Colonic mucosa (tissue), 4 donors: ENCODE measurements around the gene DIO3. TPM values are rescaled to one million over a fixed set of nuclear protein-coding genes. Genes with fewer than 3 reads are reported as not detected.

Experiments used
- DNase-seq: peaks from one replicate; pipeline ENCODE4 v3.0.0-alpha.2; 2020
- H3K27ac ChIP-seq: fragments of 200-600 bp; one replicate; pipeline ENCODE4 v1.8.0; 2021
- H3K27me3 ChIP-seq: fragments of 200-600 bp; one replicate; pipeline ENCODE4 v1.8.0; 2021
- H3K36me3 ChIP-seq: fragments of 200-600 bp; one replicate; pipeline ENCODE4 v1.8.0; 2021
- H3K4me1 ChIP-seq: fragments of 200-600 bp; one replicate; pipeline ENCODE4 v1.8.0; 2021; ENCODE audit warnings: mild to moderate bottlenecking
- H3K4me3 ChIP-seq: fragments of 200-600 bp; one replicate; pipeline ENCODE4 v1.8.0; 2021
- H3K9ac ChIP-seq, 2 donors: one replicate each; pipeline ENCODE4 v1.7.0; 2013; ENCODE audit warnings: control low read depth in 2 of 2, low read depth in 2 of 2, low read length in 2 of 2
- H3K9me3 ChIP-seq: fragments of 200-600 bp; one replicate; pipeline ENCODE4 v1.8.0; 2021
- intact Hi-C: fragments of 100-400 bp; cut with DNase I; formaldehyde crosslinking; loops from one replicate; pipeline ENCODE4 v1.14.1; 2022
- total RNA-seq, 2 donors: library from RNA; stranded (reverse); fragmentation: NEBNext Ultra II Directional in 1 of 2; extraction: Animal tissue kit (Norgen Biotek cat#: 25700) in 1 of 2; gene quantifications; one replicate each; pipeline ENCODE4 v1.2.1, GENCODE V29; 2021
- TF ChIP-seq, protein P1 (sequence below): fragments of 200-600 bp; IDR thresholded peaks from one replicate; pipeline ENCODE4 v1.8.0; 2022; ENCODE audit warnings: antibody characterized with exemption, mild to moderate bottlenecking
- donor health status: healthy.
- donor health status: DM: no; HTN: no; CAD: no.
- donor health status: DM: no; HTN: no; CAD: no.

The DIO3 gene
- total RNA-seq: under 1 TPM; 0.16 to 0.35 TPM

DNA sequence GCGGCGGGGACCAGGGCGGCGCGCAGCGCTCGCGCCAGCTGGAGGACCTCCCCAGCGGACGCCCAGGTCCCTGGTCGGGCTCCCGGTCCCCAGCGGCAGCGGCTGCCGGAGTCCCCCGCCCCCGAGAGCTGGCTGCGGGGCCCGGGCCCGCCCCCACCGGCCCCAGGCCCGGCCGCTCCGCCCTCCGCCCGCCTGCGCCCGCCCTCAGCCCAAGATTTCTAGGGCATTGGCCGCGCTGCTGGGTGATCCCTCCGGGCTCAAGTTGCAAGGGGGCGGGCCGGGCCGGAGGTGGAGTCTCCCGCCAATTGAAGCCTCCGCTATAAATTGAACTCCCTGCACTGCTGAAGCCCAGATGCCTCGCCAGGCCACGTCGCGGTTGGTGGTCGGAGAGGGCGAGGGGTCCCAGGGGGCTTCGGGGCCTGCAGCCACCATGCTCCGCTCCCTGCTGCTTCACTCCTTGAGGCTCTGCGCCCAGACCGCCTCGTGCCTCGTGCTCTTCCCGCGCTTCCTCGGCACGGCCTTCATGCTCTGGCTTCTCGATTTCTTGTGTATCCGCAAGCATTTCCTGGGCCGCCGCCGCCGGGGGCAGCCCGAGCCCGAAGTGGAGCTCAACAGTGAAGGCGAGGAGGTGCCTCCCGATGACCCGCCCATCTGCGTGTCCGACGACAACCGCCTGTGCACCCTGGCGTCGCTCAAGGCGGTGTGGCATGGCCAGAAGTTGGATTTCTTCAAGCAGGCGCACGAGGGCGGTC is at the start of gene DIO3:
DIO3 (plus strand) TSS at position 351 of the 752 bp plus-strand sequence.
- intact Hi-C loops: loop anchor here (10.0 kb wide), 1 partner anchor 377 kb away; no protein-coding TSS in a partner anchor
- Histone ChIP-seq H3K27me3 (peaks cover 62% of the 10 kb centered on the region), H3K4me1 (no peaks in the 10 kb centered on the region), H3K9me3 (no peaks in the 10 kb centered on the region), H3K9ac (no peak within 1 kb of the TSS), H3K36me3 (no peaks in the 10 kb centered on the region), H3K4me3 (no peak within 1 kb of the TSS), H3K27ac (no peak within 1 kb of the TSS)
- DNase-seq: peak; percentile 59
- TF ChIP-seq, protein P1, sequence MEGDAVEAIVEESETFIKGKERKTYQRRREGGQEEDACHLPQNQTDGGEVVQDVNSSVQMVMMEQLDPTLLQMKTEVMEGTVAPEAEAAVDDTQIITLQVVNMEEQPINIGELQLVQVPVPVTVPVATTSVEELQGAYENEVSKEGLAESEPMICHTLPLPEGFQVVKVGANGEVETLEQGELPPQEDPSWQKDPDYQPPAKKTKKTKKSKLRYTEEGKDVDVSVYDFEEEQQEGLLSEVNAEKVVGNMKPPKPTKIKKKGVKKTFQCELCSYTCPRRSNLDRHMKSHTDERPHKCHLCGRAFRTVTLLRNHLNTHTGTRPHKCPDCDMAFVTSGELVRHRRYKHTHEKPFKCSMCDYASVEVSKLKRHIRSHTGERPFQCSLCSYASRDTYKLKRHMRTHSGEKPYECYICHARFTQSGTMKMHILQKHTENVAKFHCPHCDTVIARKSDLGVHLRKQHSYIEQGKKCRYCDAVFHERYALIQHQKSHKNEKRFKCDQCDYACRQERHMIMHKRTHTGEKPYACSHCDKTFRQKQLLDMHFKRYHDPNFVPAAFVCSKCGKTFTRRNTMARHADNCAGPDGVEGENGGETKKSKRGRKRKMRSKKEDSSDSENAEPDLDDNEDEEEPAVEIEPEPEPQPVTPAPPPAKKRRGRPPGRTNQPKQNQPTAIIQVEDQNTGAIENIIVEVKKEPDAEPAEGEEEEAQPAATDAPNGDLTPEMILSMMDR: no peak

DNA sequence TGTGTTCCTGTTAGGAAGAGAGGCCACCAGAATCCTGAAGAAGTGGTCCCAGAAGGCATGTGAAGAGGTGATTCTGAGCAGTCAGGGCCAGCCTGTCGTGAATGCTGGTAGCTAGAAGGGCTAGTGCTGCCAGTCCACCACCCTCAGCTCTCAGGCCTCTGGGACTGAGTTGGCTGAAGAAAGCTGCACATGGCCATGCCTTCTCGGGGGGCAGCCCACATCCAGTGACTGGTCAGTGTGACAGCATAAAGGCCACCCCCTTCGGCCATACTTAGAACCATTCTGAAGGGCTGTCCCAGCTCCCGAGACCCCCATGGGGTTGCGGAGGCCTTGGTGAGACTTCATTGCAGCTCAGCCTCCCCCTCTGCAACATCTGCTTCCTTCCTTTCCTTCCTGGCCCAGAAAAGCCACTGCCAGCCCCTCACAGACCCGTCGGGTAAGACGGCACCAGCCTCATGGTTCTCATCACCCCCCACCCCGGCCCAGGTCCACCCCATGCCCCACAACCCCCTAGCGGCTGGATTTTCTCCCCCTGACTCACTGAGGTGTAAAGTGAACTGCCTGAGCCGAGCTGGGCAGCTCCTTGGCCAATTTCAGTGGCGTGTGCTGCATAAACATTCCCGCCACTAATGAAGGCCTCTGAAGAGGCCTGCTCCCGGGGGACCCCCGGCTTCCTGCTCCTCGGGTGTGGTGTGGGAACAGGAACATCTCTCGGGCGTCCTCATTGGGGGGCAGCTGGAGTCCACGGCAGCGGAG is 49.5 kb upstream of the DIO3 start:
- Histone ChIP-seq H3K4me3 (no peak overlapping the region), H3K4me1 (no peaks in the 10 kb centered on the region), H3K9ac (no peak overlapping the region), H3K27ac (no peak overlapping the region), H3K27me3 (no peaks in the 10 kb centered on the region), H3K9me3 (no peaks in the 10 kb centered on the region), H3K36me3 (no peaks in the 10 kb centered on the region)
- TF ChIP-seq, protein P1: no peak
- no peak for DNase-seq
- intact Hi-C loops: no loop called here

DNA sequence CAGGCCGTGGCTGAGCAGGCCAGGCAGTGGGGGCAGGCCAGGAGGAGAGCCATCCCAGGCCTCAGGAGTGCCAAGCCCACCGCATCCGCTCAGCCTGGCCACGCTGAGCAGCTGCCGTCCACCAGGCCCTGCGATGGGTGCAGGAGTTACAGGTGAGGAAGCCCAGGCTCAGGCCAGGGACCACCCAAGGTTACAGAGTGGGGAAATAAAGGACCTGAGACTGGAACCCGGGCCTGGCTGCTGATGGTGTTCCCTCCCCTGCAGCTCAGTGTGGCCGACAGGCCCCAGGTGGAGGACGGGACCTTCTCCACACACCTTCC is 49.0 kb upstream of the DIO3 start:
- no peaks in the 10 kb centered on the region for H3K27me3 ChIP-seq
- H3K4me1 ChIP-seq: no peaks in the 10 kb centered on the region
- no peak overlapping the region for H3K4me3 ChIP-seq
- no peaks in the 10 kb centered on the region for H3K36me3 ChIP-seq
- no peak for DNase-seq
- TF ChIP-seq, protein P1: no peak
- H3K27ac ChIP-seq: no peak overlapping the region
- intact Hi-C loops: no loop called here
- H3K9me3 ChIP-seq: no peaks in the 10 kb centered on the region
- no peak overlapping the region for H3K9ac ChIP-seq

DNA sequence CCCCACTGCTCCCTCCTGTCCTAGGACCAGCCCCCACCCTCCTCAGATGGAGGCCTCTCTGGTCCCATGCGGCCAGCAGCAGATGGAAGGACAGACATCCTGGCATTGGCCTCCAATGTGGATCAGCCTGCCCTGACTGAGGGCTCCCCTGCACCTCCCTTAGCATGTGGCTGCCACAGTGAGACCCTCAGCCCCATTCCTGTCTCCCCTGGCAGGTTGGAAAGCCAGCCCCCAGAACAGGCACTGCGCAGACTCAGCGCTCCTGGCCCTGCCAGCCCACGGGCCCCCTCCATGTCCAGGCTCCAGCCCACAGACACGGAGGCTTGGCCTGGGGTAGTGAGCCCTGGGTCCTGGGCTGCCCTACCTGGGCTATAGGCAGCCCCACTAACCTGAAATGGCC is 47.2 kb upstream of the DIO3 start:
- Histone ChIP-seq H3K9me3 (no peaks in the 10 kb centered on the region), H3K27me3 (no peaks in the 10 kb centered on the region), H3K27ac (no peak overlapping the region), H3K36me3 (no peaks in the 10 kb centered on the region), H3K4me1 (no peaks in the 10 kb centered on the region), H3K9ac (no peak overlapping the region), H3K4me3 (no peak overlapping the region)
- no peak for DNase-seq
- intact Hi-C loops: no loop called here
- TF ChIP-seq, protein P1: no peak

DNA sequence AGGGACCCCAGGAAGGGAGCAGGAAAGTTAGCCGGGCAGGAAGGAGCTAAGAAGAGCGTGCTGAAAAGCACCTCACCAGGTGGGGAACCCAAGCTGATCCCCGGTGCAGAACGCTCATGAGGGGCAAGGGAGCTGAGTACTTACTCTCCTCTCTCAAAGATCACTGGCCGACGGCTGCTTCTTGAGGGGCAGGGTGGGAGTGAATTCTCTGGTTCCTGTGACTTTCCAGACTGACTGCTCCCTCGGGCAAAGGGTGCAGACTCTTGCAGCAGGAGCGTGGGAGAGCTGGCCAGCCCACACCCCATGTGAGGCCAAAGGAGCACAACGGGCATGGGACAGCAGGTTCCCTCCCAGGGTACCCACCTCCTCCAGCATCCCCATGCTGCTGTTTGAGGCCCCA is 44.9 kb upstream of the DIO3 start:
- no peaks in the 10 kb centered on the region for H3K9me3 ChIP-seq
- H3K9ac ChIP-seq: no peak overlapping the region
- H3K27ac ChIP-seq: no peak overlapping the region
- intact Hi-C loops: no loop called here
- TF ChIP-seq, protein P1: no peak
- no peak for DNase-seq
- H3K4me3 ChIP-seq: no peak overlapping the region
- no peaks in the 10 kb centered on the region for H3K27me3 ChIP-seq
- H3K36me3 ChIP-seq: no peaks in the 10 kb centered on the region
- no peaks in the 10 kb centered on the region for H3K4me1 ChIP-seq
